GM18870 (cell line): Measurements from ENCODE around the gene RIT1.
"Not testable (repeated sequence)": the region's sequence is repeated elsewhere in the genome, so short reads cannot be mapped to it uniquely, and the experiment has no call there.

Experiments used
- ATAC-seq: cut with Tn5 transposase; IDR thresholded peaks from one replicate; pipeline ENCODE4 v1.9.1; 2021; ENCODE audit warnings: moderate library complexity; ENCODE audit not compliant: unreplicated experiment

RIT1 gene

GRCh38 chr1:155934097-155934935 lies 23.2 kb upstream of the RIT1 start, which contains the start of gene KHDC4:
Gene KHDC4 (minus strand): TSS chr1:155934413. CDS start chr1:155934373, 40 bp downstream.
- ATAC-seq: peak; percentile 86

- no peak for ATAC-seq
Measured at GRCh38 chr1:155933591-155934096, 22.5 kb upstream of the RIT1 start.

- no peak for ATAC-seq
Measured at GRCh38 chr1:155932487-155932886, 21.3 kb upstream of the RIT1 start.

GRCh38 chr1:155932081-155932480 lies 20.9 kb upstream of the RIT1 start:
- no peak for ATAC-seq

- no peak for ATAC-seq
Measured at GRCh38 chr1:155931332-155932038, 20.3 kb upstream of the RIT1 start.

GRCh38 chr1:155930725-155931124 lies 19.6 kb upstream of the RIT1 start:
- not testable (repeated sequence) for ATAC-seq

GRCh38 chr1:155929057-155929456 lies 17.9 kb upstream of the RIT1 start:
- no peak for ATAC-seq

- no peak for ATAC-seq
Measured at GRCh38 chr1:155925506-155925905, 14.4 kb upstream of the RIT1 start.

- no peak for ATAC-seq
Measured at GRCh38 chr1:155920717-155921116, 9.6 kb upstream of the RIT1 start.

GRCh38 chr1:155919801-155920200 lies 8.7 kb upstream of the RIT1 start:
- no peak for ATAC-seq

GRCh38 chr1:155918660-155919059 lies 7.5 kb upstream of the RIT1 start:
- ATAC-seq: no peak

- ATAC-seq: no peak
Measured at GRCh38 chr1:155913969-155914757, 3.0 kb upstream of the RIT1 start.

GRCh38 chr1:155912056-155912536 lies 947 bp upstream of the RIT1 start:
- no peak for ATAC-seq

- no peak for ATAC-seq
Measured at GRCh38 chr1:155910621-155911121, 478 bp downstream of the RIT1 start.

- no peak for ATAC-seq
Measured at GRCh38 chr1:155909894-155910293, 1.3 kb downstream of the RIT1 start.

- no peak for ATAC-seq
Measured at GRCh38 chr1:155904261-155904660, 6.9 kb downstream of the RIT1 start.

GRCh38 chr1:155900161-155900560 lies 11.0 kb downstream of the RIT1 start:
- no peak for ATAC-seq

GRCh38 chr1:155899683-155900082 lies 11.5 kb downstream of the RIT1 start:
- ATAC-seq: no peak

GRCh38 chr1:155898888-155899287 lies 12.3 kb downstream of the RIT1 start:
- no peak for ATAC-seq

- ATAC-seq: no peak
Measured at GRCh38 chr1:155897746-155898145, 13.4 kb downstream of the RIT1 start.

- ATAC-seq: not testable (repeated sequence)
Measured at GRCh38 chr1:155896476-155896875, 14.7 kb downstream of the RIT1 start.
